GM06990 (cell line): ENCODE results near the gene SYTL2.

Experiments used
- DNase-seq: peaks from one replicate; pipeline ENCODE4 v3.0.0-alpha.2; 2011; ENCODE audit not compliant: insufficient read length; ENCODE audit errors: extremely low read depth
- H3K27me3 ChIP-seq: replicated peaks from 2 replicates; pipeline ENCODE4 v1.6.0; 2011; ENCODE audit warnings: low read length; ENCODE audit not compliant: control insufficient read depth, insufficient read depth
- H3K36me3 ChIP-seq: 2 replicates; pipeline ENCODE4 v1.5.1; 2011; ENCODE audit warnings: low read length; ENCODE audit not compliant: control insufficient read depth, insufficient read depth
- H3K4me3 ChIP-seq: replicated peaks from 2 replicates; pipeline ENCODE4 v1.5.1; 2011; ENCODE audit warnings: low read depth, mild to moderate bottlenecking, control low read depth, low read length
- TF ChIP-seq, protein P1 (sequence below): IDR thresholded peaks from 2 replicates; pipeline ENCODE4 v1.5.1; 2011; ENCODE audit warnings: low read length, control low read depth, mild to moderate bottlenecking, inconsistent platforms; ENCODE audit not compliant: insufficient read depth, poor library complexity, severe bottlenecking

The SYTL2 gene

DNA sequence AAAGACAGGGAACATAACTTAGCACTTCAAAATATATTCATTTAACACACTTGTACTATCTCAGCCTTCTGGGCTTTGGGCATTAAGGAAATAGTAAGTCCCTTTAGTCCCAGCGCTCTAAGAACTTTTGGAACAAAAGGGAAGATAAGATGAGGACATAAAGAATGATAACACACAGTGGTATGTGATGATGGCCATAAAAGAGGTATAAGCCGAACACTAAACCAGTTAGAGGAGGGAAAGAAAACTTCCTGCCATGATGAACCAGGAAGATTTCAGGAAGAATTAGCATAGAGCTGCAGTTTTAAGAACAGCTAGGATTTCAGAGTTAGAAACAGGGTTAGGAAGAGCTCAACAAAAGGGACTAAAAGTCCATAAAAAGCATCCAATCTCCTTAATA lies 11.8 kb downstream of the SYTL2 start:
- H3K4me3 ChIP-seq = no peak overlapping the region
- H3K36me3 ChIP-seq = no peaks in the 10 kb centered on the region
- TF ChIP-seq, protein P1, sequence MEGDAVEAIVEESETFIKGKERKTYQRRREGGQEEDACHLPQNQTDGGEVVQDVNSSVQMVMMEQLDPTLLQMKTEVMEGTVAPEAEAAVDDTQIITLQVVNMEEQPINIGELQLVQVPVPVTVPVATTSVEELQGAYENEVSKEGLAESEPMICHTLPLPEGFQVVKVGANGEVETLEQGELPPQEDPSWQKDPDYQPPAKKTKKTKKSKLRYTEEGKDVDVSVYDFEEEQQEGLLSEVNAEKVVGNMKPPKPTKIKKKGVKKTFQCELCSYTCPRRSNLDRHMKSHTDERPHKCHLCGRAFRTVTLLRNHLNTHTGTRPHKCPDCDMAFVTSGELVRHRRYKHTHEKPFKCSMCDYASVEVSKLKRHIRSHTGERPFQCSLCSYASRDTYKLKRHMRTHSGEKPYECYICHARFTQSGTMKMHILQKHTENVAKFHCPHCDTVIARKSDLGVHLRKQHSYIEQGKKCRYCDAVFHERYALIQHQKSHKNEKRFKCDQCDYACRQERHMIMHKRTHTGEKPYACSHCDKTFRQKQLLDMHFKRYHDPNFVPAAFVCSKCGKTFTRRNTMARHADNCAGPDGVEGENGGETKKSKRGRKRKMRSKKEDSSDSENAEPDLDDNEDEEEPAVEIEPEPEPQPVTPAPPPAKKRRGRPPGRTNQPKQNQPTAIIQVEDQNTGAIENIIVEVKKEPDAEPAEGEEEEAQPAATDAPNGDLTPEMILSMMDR = no peak
- no peaks in the 10 kb centered on the region; the same call in 1 of the 2 replicates for H3K27me3 ChIP-seq
- DNase-seq = no peak

DNA sequence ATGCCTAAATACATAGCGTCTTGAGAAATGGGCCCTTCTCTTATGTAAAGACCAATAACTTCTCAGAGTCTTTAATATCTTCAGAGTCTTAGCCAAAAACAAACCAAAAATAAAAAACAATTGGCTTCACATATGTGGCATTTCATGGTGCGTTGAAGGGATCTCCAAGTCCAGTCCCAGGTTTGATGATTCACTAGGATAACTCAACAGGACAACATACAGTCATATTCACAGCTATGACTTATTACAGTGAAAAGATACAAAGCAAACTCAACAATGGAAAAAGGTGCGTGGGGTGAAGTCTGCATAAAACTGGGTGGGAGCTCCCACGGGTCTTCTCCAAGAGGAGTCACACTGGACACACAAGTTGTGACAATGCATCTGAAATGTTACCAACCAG lies 12.6 kb downstream of the SYTL2 start:
- TF ChIP-seq, protein P1 = no peak
- no peaks in the 10 kb centered on the region; the same call in 1 of the 2 replicates for H3K27me3 ChIP-seq
- H3K4me3 ChIP-seq = no peak overlapping the region
- no peaks in the 10 kb centered on the region for H3K36me3 ChIP-seq
- no peak for DNase-seq

DNA sequence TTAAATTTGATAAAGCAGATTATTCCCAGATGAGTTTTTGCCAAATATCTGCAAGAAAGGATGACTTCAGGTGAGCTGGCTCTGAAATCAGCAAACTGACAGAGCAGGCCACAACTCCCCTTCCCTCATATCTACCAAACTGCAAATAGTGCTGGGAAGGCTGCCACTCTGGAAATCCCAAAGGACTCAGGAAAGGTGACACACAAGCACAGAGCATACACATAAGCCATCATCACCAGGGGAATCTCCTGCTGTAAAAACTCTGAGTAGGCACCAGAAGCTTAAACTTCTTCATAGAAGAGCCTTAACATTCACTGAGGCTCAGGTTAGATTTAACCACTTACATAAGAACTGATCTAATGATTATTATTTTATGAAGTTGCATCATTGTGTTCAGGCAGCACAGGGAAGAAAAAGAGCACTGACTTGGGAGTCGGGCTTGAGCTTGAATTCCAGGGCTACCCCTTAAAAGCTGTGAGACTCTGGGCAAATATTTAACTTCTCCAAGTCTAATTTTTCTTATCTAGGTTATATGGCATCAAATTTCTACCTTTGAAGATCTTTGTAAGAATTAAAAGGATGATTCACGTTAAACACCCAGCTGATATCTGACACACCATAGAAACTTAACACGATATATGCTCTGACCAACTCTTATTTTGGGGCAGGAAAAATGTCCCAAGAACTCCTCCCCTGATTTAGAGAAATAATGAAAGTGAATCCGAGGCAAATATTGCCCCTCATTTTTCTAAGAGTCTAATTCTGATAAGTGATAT lies 15.0 kb downstream of the SYTL2 start:
- TF ChIP-seq, protein P1 = no peak
- Histone ChIP-seq H3K27me3 (no peaks in the 10 kb centered on the region; the same call in 1 of the 2 replicates), H3K36me3 (no peaks in the 10 kb centered on the region), H3K4me3 (no peak overlapping the region)
- DNase-seq = no peak

DNA sequence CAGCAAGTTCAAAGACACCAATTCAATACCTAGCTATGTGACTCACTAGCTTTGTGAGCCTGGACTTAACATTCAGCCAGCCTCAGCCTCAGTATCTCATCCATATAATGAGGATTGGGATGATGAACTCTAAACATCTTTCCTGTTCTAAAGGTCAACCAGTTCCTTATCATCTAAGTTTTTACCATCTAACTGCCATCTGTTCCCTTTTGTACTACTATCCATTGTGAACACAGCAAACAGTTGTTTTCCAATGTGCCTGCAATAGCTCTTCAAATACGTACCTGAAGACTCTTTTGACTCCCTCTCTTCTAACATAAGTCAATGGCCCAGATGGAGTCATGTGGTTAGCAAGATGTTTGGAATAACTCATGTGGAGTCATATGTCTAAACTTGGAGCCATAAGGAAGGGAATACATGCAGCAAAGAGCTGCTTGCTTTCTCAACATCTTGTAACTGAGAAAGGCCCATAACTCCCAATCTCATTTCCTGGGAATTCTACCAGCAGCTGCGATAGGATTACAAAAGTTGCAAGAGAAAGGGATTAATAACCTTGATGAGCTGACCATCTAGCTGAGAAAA lies 19.4 kb downstream of the SYTL2 start:
- DNase-seq = no peak
- H3K27me3 ChIP-seq = no peaks in the 10 kb centered on the region
- H3K36me3 ChIP-seq = no peaks in the 10 kb centered on the region
- TF ChIP-seq, protein P1 = no peak
- H3K4me3 ChIP-seq = no peak overlapping the region

DNA sequence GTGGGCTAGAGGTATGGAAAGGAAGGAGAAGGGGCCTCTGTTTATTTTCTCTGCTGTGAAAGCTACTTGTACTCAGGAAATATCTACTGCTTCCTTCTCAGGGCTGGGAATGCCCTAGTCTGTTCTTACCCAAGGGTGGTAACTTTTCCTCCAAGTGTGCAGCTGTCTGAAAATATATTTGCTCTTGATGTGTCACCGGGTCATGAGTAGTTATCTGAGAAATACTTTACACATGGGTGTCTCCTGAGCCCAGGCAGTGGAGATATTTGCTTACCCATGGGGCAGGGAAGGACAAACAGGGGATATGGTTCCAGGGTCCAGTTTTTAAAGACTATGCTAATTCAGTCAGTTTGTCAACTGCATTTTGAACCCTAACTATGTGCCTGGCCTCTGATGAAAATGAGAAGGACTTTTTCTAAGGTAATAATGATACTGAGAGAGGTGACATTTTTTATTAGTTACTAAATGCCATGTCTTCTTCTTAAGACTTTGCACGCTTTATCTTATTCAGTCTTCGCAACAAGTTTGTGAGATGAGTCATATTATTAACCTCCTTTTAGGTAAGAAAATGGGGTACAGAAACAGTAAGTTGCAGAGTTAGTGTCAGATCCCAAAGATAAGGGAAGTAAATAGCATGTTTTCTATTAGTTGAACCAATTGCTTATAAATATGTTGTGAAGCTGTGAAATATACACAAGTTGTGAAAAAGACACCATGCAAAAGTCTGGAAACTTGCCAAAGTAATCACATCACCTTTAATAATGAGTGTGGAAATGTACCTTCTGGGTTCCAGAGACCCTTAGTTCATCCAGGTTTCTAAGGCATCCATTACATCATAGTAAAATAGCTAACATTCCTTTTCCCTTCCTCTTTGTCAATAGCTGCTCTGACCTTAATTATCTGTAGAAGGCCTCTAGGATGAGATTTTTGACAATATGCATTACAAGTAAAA lies 22.9 kb downstream of the SYTL2 start:
- Histone ChIP-seq H3K4me3 (no peak overlapping the region), H3K36me3 (no peaks in the 10 kb centered on the region), H3K27me3 (no peaks in the 10 kb centered on the region)
- no peak for DNase-seq
- TF ChIP-seq, protein P1 = no peak
